Ishikawa (cell line): ENCODE results near the gene CTTN.

Source experiments
- CEBPB ChIP-seq: IDR thresholded peaks from 2 replicates; pipeline ENCODE4 v1.6.1; 2012
- CREB1 ChIP-seq: IDR thresholded peaks from 2 replicates; pipeline ENCODE4 v1.6.1; 2012; ENCODE audit warnings: low read depth
- EGR1 ChIP-seq: IDR thresholded peaks from 2 replicates; pipeline ENCODE4 v1.6.1; 2012
- EP300 ChIP-seq: IDR thresholded peaks from 2 replicates; pipeline ENCODE4 v1.6.1; 2012; ENCODE audit warnings: borderline replicate concordance
- FOXM1 ChIP-seq: IDR thresholded peaks from 2 replicates; pipeline ENCODE4 v1.6.1; 2012; ENCODE audit warnings: low read depth, borderline replicate concordance
- MAX ChIP-seq: IDR thresholded peaks from 2 replicates; pipeline ENCODE4 v1.6.1; 2012
- NFIC ChIP-seq: IDR thresholded peaks from 2 replicates; pipeline ENCODE4 v1.6.1; 2012
- RAD21 ChIP-seq: IDR thresholded peaks from 2 replicates; pipeline ENCODE4 v1.6.1; 2012; ENCODE audit warnings: low read depth
- REST ChIP-seq: IDR thresholded peaks from 2 replicates; pipeline ENCODE4 v1.6.1; 2012; ENCODE audit warnings: low read depth, mild to moderate bottlenecking
- TAF1 ChIP-seq: IDR thresholded peaks from 2 replicates; pipeline ENCODE4 v1.6.1; 2012; ENCODE audit warnings: low read depth, mild to moderate bottlenecking
- TCF12 ChIP-seq: IDR thresholded peaks from 2 replicates; pipeline ENCODE4 v1.6.1; 2012; ENCODE audit warnings: low read depth
- TEAD4 ChIP-seq: IDR thresholded peaks from 2 replicates; pipeline ENCODE4 v1.6.1; 2012
- USF1 ChIP-seq: IDR thresholded peaks from 2 replicates; pipeline ENCODE4 v1.6.1; 2012
- YY1 ChIP-seq: IDR thresholded peaks from 2 replicates; pipeline ENCODE4 v1.6.1; 2012; ENCODE audit warnings: low read depth
- ZBTB7A ChIP-seq: IDR thresholded peaks from 2 replicates; pipeline ENCODE4 v1.6.1; 2012; ENCODE audit warnings: low read depth

CTTN gene

GRCh38 chr11:70371241-70371640, 27.1 kb upstream of the CTTN start:
- TF ChIP-seq MAX (no peak), USF1 (no peak), CREB1 (no peak), EP300 (no peak), ZBTB7A (no peak), TEAD4 (no peak)

GRCh38 chr11:70372076-70372475, 26.3 kb upstream of the CTTN start:
- TF ChIP-seq TCF12, result no peak
- TF ChIP-seq EGR1, result no peak
- TF ChIP-seq NFIC, result no peak
- no peak for TF ChIP-seq CEBPB
- no peak for TF ChIP-seq MAX
- TF ChIP-seq RAD21, result no peak
- no peak for TF ChIP-seq YY1
- no peak for TF ChIP-seq REST
- TF ChIP-seq TAF1, result no peak
- TF ChIP-seq EP300, result no peak

- no peak for TF ChIP-seq ZBTB7A
- no peak for TF ChIP-seq EP300
- TF ChIP-seq REST, result no peak
- TF ChIP-seq RAD21, result no peak
- TF ChIP-seq YY1, result no peak
- no peak for TF ChIP-seq NFIC
- TF ChIP-seq USF1, result no peak
- no peak for TF ChIP-seq CREB1
- TF ChIP-seq EGR1, result no peak
- TF ChIP-seq TEAD4, result no peak
Measured at GRCh38 chr11:70376621-70377020, 21.7 kb upstream of the CTTN start.

GRCh38 chr11:70377645-70378044, 20.7 kb upstream of the CTTN start:
- TF ChIP-seq REST (no peak), CEBPB (no peak), NFIC (no peak), RAD21 (no peak), TEAD4 (no peak), ZBTB7A (no peak), EP300 (no peak), YY1 (no peak), TCF12 (no peak), FOXM1 (no peak), CREB1 (no peak), USF1 (no peak)

- TF ChIP-seq MAX (no peak), USF1 (no peak), FOXM1 (no peak), REST (no peak), TCF12 (no peak), TEAD4 (no peak), CREB1 (no peak), NFIC (no peak), TAF1 (no peak), EGR1 (no peak), EP300 (no peak), YY1 (no peak), RAD21 (no peak), ZBTB7A (no peak), CEBPB (no peak)
Measured at GRCh38 chr11:70378506-70379134, 19.7 kb upstream of the CTTN start.
